ENCODE data around the gene SWSAP1.

SWSAP1 gene

GRCh38 chr19:11416346-11417052 is 42.0 kb downstream of the SWSAP1 start:
- no peak for DNase-seq

- DNase-seq: no peak
Observed at GRCh38 chr19:11418094-11418548, 43.7 kb downstream of the SWSAP1 start.

- DNase-seq: no peak
Observed at GRCh38 chr19:11418549-11419506, 44.4 kb downstream of the SWSAP1 start, which contains the start of gene RGL3. Gene RGL3, minus strand, starts transcription at chr19:11419314. Its CDS starts 36 bp downstream, at chr19:11419278.

GRCh38 chr19:11420429-11421370 is 46.2 kb downstream of the SWSAP1 start:
- DNase-seq: no peak

- no peak for DNase-seq
Observed at GRCh38 chr19:11421371-11422098, 47.1 kb downstream of the SWSAP1 start.

- no peak for DNase-seq
Observed at GRCh38 chr19:11422163-11423065, 47.9 kb downstream of the SWSAP1 start.

GRCh38 chr19:11423164-11423790 is 48.8 kb downstream of the SWSAP1 start:
- no peak for DNase-seq

- no peak for DNase-seq
Observed at GRCh38 chr19:11423791-11424181, 49.3 kb downstream of the SWSAP1 start.

Data from NCI-H1694 (cell line).